ENCODE data around the gene ZAR1L. TPM values are rescaled to one million over a fixed set of nuclear protein-coding genes. Genes with fewer than 3 reads are reported as not detected.

The ZAR1L gene
- polyA plus RNA-seq, 1 experiment: not detected

- POLR2A ChIA-PET: no interaction called here
- CTCF ChIA-PET: no interaction called here
- Histone ChIP-seq H3K36me3 (ENCODE audit: control insufficient read depth, insufficient read depth, low read length) (no peaks in the 10 kb centered on the region), H3K4me3 (ENCODE audit: low read depth, low read length) (no peak overlapping the region), H3K27me3 (ENCODE audit: control insufficient read depth, insufficient read depth, low read length) (no peaks in the 10 kb centered on the region)
- TF ChIP-seq CTCF (IDR thresholded peaks at IDR 0.05; ENCODE audit: insufficient read depth, low read depth, low read length): no peak
- DNase-seq (ENCODE audit: low read depth): no peak
Observed at GRCh38 chr13:32340914-32341313, 25.8 kb upstream of the ZAR1L start.

- H3K36me3 ChIP-seq (ENCODE audit: control insufficient read depth, insufficient read depth, low read length): no peaks in the 10 kb centered on the region
- DNase-seq (ENCODE audit: low read depth): no peak
- no peak for TF ChIP-seq CTCF (IDR thresholded peaks at IDR 0.05; ENCODE audit: insufficient read depth, low read depth, low read length)
- CTCF ChIA-PET: no interaction called here
- H3K27me3 ChIP-seq (ENCODE audit: control insufficient read depth, insufficient read depth, low read length): no peaks in the 10 kb centered on the region
- POLR2A ChIA-PET: no interaction called here
- no peak overlapping the region for H3K4me3 ChIP-seq (ENCODE audit: low read depth, low read length)
Observed at GRCh38 chr13:32334671-32335070, 19.5 kb upstream of the ZAR1L start.

GRCh38 chr13:32330441-32330840 lies 15.3 kb upstream of the ZAR1L start:
- Histone ChIP-seq H3K36me3 (ENCODE audit: control insufficient read depth, insufficient read depth, low read length) (no peaks in the 10 kb centered on the region), H3K27me3 (ENCODE audit: control insufficient read depth, insufficient read depth, low read length) (no peaks in the 10 kb centered on the region), H3K4me3 (ENCODE audit: low read depth, low read length) (no peak overlapping the region)
- CTCF ChIA-PET: no interaction called here
- DNase-seq (ENCODE audit: low read depth): peak; percentile 49
- TF ChIP-seq CTCF (IDR thresholded peaks at IDR 0.05; ENCODE audit: insufficient read depth, low read depth, low read length): no peak
- POLR2A ChIA-PET: no interaction called here

- CTCF ChIA-PET: interaction anchor here (0.7 to 1.3 kb wide), 2 partner anchors 13 to 16 kb away, joined by 3 to 4 read pairs; no protein-coding TSS in a partner anchor
- Histone ChIP-seq H3K27me3 (ENCODE audit: control insufficient read depth, insufficient read depth, low read length) (no peaks in the 10 kb centered on the region), H3K4me3 (ENCODE audit: low read depth, low read length) (no peak overlapping the region), H3K36me3 (ENCODE audit: control insufficient read depth, insufficient read depth, low read length) (no peaks in the 10 kb centered on the region; the same call in 1 of the 2 replicates)
- DNase-seq (ENCODE audit: low read depth): peak; percentile 69
- no peak for TF ChIP-seq CTCF (IDR thresholded peaks at IDR 0.05; ENCODE audit: insufficient read depth, low read depth, low read length)
- POLR2A ChIA-PET: no interaction called here
Observed at GRCh38 chr13:32323912-32324311, 8.7 kb upstream of the ZAR1L start.

GRCh38 chr13:32320528-32320927 lies 5.4 kb upstream of the ZAR1L start:
- DNase-seq (ENCODE audit: low read depth): no peak
- Histone ChIP-seq H3K27me3 (ENCODE audit: control insufficient read depth, insufficient read depth, low read length) (no peaks in the 10 kb centered on the region), H3K36me3 (ENCODE audit: control insufficient read depth, insufficient read depth, low read length) (no peaks in the 10 kb centered on the region; the same call in 1 of the 2 replicates), H3K4me3 (ENCODE audit: low read depth, low read length) (no peak overlapping the region)
- ChIA-PET CTCF (no interaction called here), POLR2A (no interaction called here)
- no peak for TF ChIP-seq CTCF (IDR thresholded peaks at IDR 0.05; ENCODE audit: insufficient read depth, low read depth, low read length)

Data from BJ (cell line).